Hematopoietic multipotent progenitor cell treated with erythropoietin and hydrocortisone succinate and interleukin-3 and kit ligand, for 4 days (in vitro differentiated cells): ENCODE results near the gene PARD3B.

Experiments
- DNase-seq: peaks from one replicate; pipeline ENCODE4 v3.0.0-alpha.2; 2015

Gene PARD3B

GRCh38 chr2:204853905-204854304 lies 308.6 kb downstream of the PARD3B start:
- no peak for DNase-seq

- no peak for DNase-seq
These were observed 315.0 kb downstream of the PARD3B start for GRCh38 chr2:204860274-204860673.

GRCh38 chr2:204862809-204863208 lies 317.5 kb downstream of the PARD3B start:
- no peak for DNase-seq

- DNase-seq, result no peak
These were observed 318.1 kb downstream of the PARD3B start for GRCh38 chr2:204863336-204863735.

GRCh38 chr2:204869132-204869823 lies 324.0 kb downstream of the PARD3B start:
- no peak for DNase-seq

- no peak for DNase-seq
These were observed 324.8 kb downstream of the PARD3B start for GRCh38 chr2:204870053-204870452.

- DNase-seq, result peak; percentile 64
These were observed 326.1 kb downstream of the PARD3B start for GRCh38 chr2:204871231-204871953.

- no peak for DNase-seq
These were observed 331.0 kb downstream of the PARD3B start for GRCh38 chr2:204876311-204876710.

GRCh38 chr2:204877691-204878090 lies 332.4 kb downstream of the PARD3B start:
- DNase-seq, result no peak

- DNase-seq, result no peak
These were observed 335.7 kb downstream of the PARD3B start for GRCh38 chr2:204880928-204881327.

- no peak for DNase-seq
These were observed 336.4 kb downstream of the PARD3B start for GRCh38 chr2:204881655-204882054.

- DNase-seq, result peak; percentile 46
These were observed 340.5 kb downstream of the PARD3B start for GRCh38 chr2:204885747-204886146.

- DNase-seq, result no peak
These were observed 341.4 kb downstream of the PARD3B start for GRCh38 chr2:204886713-204887112.

GRCh38 chr2:204888222-204888621 lies 342.9 kb downstream of the PARD3B start:
- DNase-seq, result no peak

GRCh38 chr2:204890680-204891079 lies 345.4 kb downstream of the PARD3B start:
- DNase-seq, result no peak

- no peak for DNase-seq
These were observed 346.5 kb downstream of the PARD3B start for GRCh38 chr2:204891739-204892138.

- DNase-seq, result peak; percentile 16
These were observed 347.4 kb downstream of the PARD3B start for GRCh38 chr2:204892506-204893255.

- DNase-seq, result no peak
These were observed 350.9 kb downstream of the PARD3B start for GRCh38 chr2:204896146-204896545.

GRCh38 chr2:204897561-204897960 lies 352.3 kb downstream of the PARD3B start:
- DNase-seq, result no peak

GRCh38 chr2:204898928-204899640 lies 353.8 kb downstream of the PARD3B start:
- no peak for DNase-seq

GRCh38 chr2:204899983-204900382 lies 354.7 kb downstream of the PARD3B start:
- no peak for DNase-seq

GRCh38 chr2:204900487-204900886 lies 355.2 kb downstream of the PARD3B start:
- no peak for DNase-seq

GRCh38 chr2:204900910-204901309 lies 355.6 kb downstream of the PARD3B start:
- DNase-seq, result no peak
